Peyer's patch (tissue), 4 donors: Measurements from ENCODE around the gene RNF214.

ENCODE experiments used
- CTCF ChIP-seq, 6 experiments: fragments of 450-650 bp in 4 of 6; fragments of 200-600 bp in 2 of 6; sonication (generic) in 1 of 6; IDR thresholded peaks; one replicate each; pipeline ENCODE4 v1.5.1; 2017 to 2019; ENCODE audit warnings: antibody characterized with exemption in 6 of 6, mild to moderate bottlenecking in 3 of 6, moderate library complexity in 1 of 6
- POLR2A ChIP-seq, 2 donors: fragments of 450-650 bp; IDR thresholded peaks; one replicate each; pipeline ENCODE4 v1.5.1; 2017; ENCODE audit warnings: antibody characterized with exemption in 2 of 2, mild to moderate bottlenecking in 2 of 2, moderate library complexity in 2 of 2

DNA sequence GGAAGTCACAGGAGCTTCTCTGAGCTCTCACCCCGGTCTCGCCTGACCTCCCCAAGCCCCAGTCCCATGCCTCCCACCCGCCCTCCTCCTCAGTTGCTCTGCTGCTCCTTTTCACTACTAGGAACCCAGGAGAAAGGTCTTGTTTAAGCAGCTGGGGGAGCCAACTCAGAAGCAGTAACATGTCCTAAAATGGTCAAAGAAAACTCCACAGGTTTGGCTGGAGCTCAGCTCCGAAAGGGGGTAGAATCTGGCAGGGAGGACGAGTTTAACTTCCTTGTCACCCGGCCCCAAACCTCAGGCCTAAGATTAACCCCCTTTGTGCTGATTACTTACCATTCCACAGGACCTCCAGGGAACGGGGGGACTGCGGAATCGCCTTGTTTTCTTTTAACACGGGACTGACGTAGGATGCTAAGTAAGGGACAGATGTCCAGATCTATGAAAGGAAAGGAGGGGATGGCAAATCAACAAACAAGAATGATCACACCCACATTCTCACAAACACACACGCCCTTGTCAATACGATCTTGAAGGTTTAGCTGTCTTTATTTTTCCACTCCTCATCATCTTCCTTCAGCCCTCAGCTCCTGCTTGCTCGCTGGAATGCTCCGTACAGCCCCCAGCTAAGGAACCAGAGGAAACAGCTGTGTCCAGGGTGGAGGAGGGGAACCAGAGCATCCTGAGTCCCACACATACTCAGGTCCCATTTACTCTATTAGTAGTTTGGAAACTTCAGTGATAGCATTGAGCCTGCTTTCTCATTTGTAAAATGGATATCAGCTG is 14.1 kb upstream of the RNF214 start:
- no peak for TF ChIP-seq POLR2A (IDR thresholded peaks at IDR 0.05)
- no peak for TF ChIP-seq CTCF (IDR thresholded peaks at IDR 0.05)
